ENCODE measurements around the gene MTARC2.

Gene MTARC2

GRCh38 chr1:220798338-220798737 is 50.2 kb downstream of the MTARC2 start:
- Histone ChIP-seq H3K27ac (ENCODE audit: low read depth, low read length) (no peak overlapping the region), H3K4me3 (ENCODE audit: low read length) (no peak overlapping the region), H3K36me3 (ENCODE audit: control insufficient read depth, insufficient read depth, low read length) (no peaks in the 10 kb centered on the region), H3K9ac (ENCODE audit: low read length) (no peak overlapping the region), H3K27me3 (ENCODE audit: control insufficient read depth, insufficient read depth, low read length) (no peaks in the 10 kb centered on the region), H3K4me1 (ENCODE audit: control insufficient read depth, insufficient read depth, low read length) (peaks cover 4% of the 10 kb centered on the region)

- Histone ChIP-seq H3K4me3 (ENCODE audit: low read length) (no peak overlapping the region), H3K4me1 (ENCODE audit: control insufficient read depth, insufficient read depth, low read length) (peaks cover 14% of the 10 kb centered on the region), H3K36me3 (ENCODE audit: control insufficient read depth, insufficient read depth, low read length) (peaks cover 3% of the 10 kb centered on the region), H3K27ac (ENCODE audit: low read depth, low read length) (no peak overlapping the region), H3K27me3 (ENCODE audit: control insufficient read depth, insufficient read depth, low read length) (no peaks in the 10 kb centered on the region), H3K9ac (ENCODE audit: low read length) (no peak overlapping the region)
These were observed 52.1 kb downstream of the MTARC2 start for GRCh38 chr1:220800262-220800661.

- no peak overlapping the region for H3K9ac ChIP-seq (ENCODE audit: low read length)
- peaks cover 3% of the 10 kb centered on the region for H3K36me3 ChIP-seq (ENCODE audit: control insufficient read depth, insufficient read depth, low read length)
- no peaks in the 10 kb centered on the region for H3K27me3 ChIP-seq (ENCODE audit: control insufficient read depth, insufficient read depth, low read length)
- H3K4me3 ChIP-seq (ENCODE audit: low read length) = no peak overlapping the region
- H3K4me1 ChIP-seq (ENCODE audit: control insufficient read depth, insufficient read depth, low read length) = peaks cover 17% of the 10 kb centered on the region
- peak overlapping the region; percentile 79 for H3K27ac ChIP-seq (ENCODE audit: low read depth, low read length)
These were observed 55.5 kb downstream of the MTARC2 start for GRCh38 chr1:220803401-220804201.

GRCh38 chr1:220804202-220804586 is 56.1 kb downstream of the MTARC2 start:
- peaks cover 3% of the 10 kb centered on the region for H3K36me3 ChIP-seq (ENCODE audit: control insufficient read depth, insufficient read depth, low read length)
- H3K4me1 ChIP-seq (ENCODE audit: control insufficient read depth, insufficient read depth, low read length) = peaks cover 23% of the 10 kb centered on the region
- H3K27ac ChIP-seq (ENCODE audit: low read depth, low read length) = peak overlapping the region; percentile 79
- H3K27me3 ChIP-seq (ENCODE audit: control insufficient read depth, insufficient read depth, low read length) = no peaks in the 10 kb centered on the region
- no peak overlapping the region for H3K4me3 ChIP-seq (ENCODE audit: low read length)
- H3K9ac ChIP-seq (ENCODE audit: low read length) = no peak overlapping the region

GRCh38 chr1:220806408-220806807 is 58.3 kb downstream of the MTARC2 start:
- Histone ChIP-seq H3K4me1 (ENCODE audit: control insufficient read depth, insufficient read depth, low read length) (peaks cover 28% of the 10 kb centered on the region), H3K27me3 (ENCODE audit: control insufficient read depth, insufficient read depth, low read length) (no peaks in the 10 kb centered on the region), H3K9ac (ENCODE audit: low read length) (no peak overlapping the region), H3K4me3 (ENCODE audit: low read length) (no peak overlapping the region), H3K36me3 (ENCODE audit: control insufficient read depth, insufficient read depth, low read length) (peaks cover 3% of the 10 kb centered on the region), H3K27ac (ENCODE audit: low read depth, low read length) (no peak overlapping the region)

GRCh38 chr1:220807726-220808125 is 59.6 kb downstream of the MTARC2 start:
- Histone ChIP-seq H3K4me3 (ENCODE audit: low read length) (no peak overlapping the region), H3K27me3 (ENCODE audit: control insufficient read depth, insufficient read depth, low read length) (no peaks in the 10 kb centered on the region), H3K9ac (ENCODE audit: low read length) (no peak overlapping the region), H3K36me3 (ENCODE audit: control insufficient read depth, insufficient read depth, low read length) (peaks cover 3% of the 10 kb centered on the region), H3K4me1 (ENCODE audit: control insufficient read depth, insufficient read depth, low read length) (peaks cover 26% of the 10 kb centered on the region), H3K27ac (ENCODE audit: low read depth, low read length) (no peak overlapping the region)

GRCh38 chr1:220808345-220809186 is 60.4 kb downstream of the MTARC2 start:
- Histone ChIP-seq H3K27me3 (ENCODE audit: control insufficient read depth, insufficient read depth, low read length) (no peaks in the 10 kb centered on the region), H3K4me1 (ENCODE audit: control insufficient read depth, insufficient read depth, low read length) (peaks cover 22% of the 10 kb centered on the region), H3K9ac (ENCODE audit: low read length) (no peak overlapping the region), H3K4me3 (ENCODE audit: low read length) (no peak overlapping the region), H3K27ac (ENCODE audit: low read depth, low read length) (peak overlapping the region; percentile 57), H3K36me3 (ENCODE audit: control insufficient read depth, insufficient read depth, low read length) (peaks cover 6% of the 10 kb centered on the region)

GRCh38 chr1:220809187-220809550 is 61.0 kb downstream of the MTARC2 start:
- Histone ChIP-seq H3K27me3 (ENCODE audit: control insufficient read depth, insufficient read depth, low read length) (no peaks in the 10 kb centered on the region), H3K36me3 (ENCODE audit: control insufficient read depth, insufficient read depth, low read length) (peaks cover 6% of the 10 kb centered on the region), H3K4me3 (ENCODE audit: low read length) (no peak overlapping the region), H3K4me1 (ENCODE audit: control insufficient read depth, insufficient read depth, low read length) (peaks cover 18% of the 10 kb centered on the region), H3K27ac (ENCODE audit: low read depth, low read length) (peak overlapping the region; percentile 57), H3K9ac (ENCODE audit: low read length) (no peak overlapping the region)

GRCh38 chr1:220809704-220810103 is 61.6 kb downstream of the MTARC2 start:
- no peak overlapping the region for H3K27ac ChIP-seq (ENCODE audit: low read depth, low read length)
- H3K36me3 ChIP-seq (ENCODE audit: control insufficient read depth, insufficient read depth, low read length) = peaks cover 6% of the 10 kb centered on the region
- H3K4me1 ChIP-seq (ENCODE audit: control insufficient read depth, insufficient read depth, low read length) = peaks cover 21% of the 10 kb centered on the region
- H3K9ac ChIP-seq (ENCODE audit: low read length) = no peak overlapping the region
- H3K4me3 ChIP-seq (ENCODE audit: low read length) = no peak overlapping the region
- H3K27me3 ChIP-seq (ENCODE audit: control insufficient read depth, insufficient read depth, low read length) = no peaks in the 10 kb centered on the region

GRCh38 chr1:220810179-220810653 is 62.1 kb downstream of the MTARC2 start:
- peak overlapping the region; percentile 37 for H3K4me3 ChIP-seq (ENCODE audit: low read length)
- no peaks in the 10 kb centered on the region for H3K27me3 ChIP-seq (ENCODE audit: control insufficient read depth, insufficient read depth, low read length)
- H3K4me1 ChIP-seq (ENCODE audit: control insufficient read depth, insufficient read depth, low read length) = peaks cover 24% of the 10 kb centered on the region
- peaks cover 4% of the 10 kb centered on the region for H3K36me3 ChIP-seq (ENCODE audit: control insufficient read depth, insufficient read depth, low read length)
- no peak overlapping the region for H3K9ac ChIP-seq (ENCODE audit: low read length)
- peak overlapping the region; percentile 55 for H3K27ac ChIP-seq (ENCODE audit: low read depth, low read length)

GRCh38 chr1:220810963-220811362 is 62.8 kb downstream of the MTARC2 start:
- no peak overlapping the region for H3K27ac ChIP-seq (ENCODE audit: low read depth, low read length)
- no peak overlapping the region for H3K9ac ChIP-seq (ENCODE audit: low read length)
- H3K4me1 ChIP-seq (ENCODE audit: control insufficient read depth, insufficient read depth, low read length) = peaks cover 31% of the 10 kb centered on the region
- H3K36me3 ChIP-seq (ENCODE audit: control insufficient read depth, insufficient read depth, low read length) = peaks cover 4% of the 10 kb centered on the region
- no peak overlapping the region for H3K4me3 ChIP-seq (ENCODE audit: low read length)
- no peaks in the 10 kb centered on the region for H3K27me3 ChIP-seq (ENCODE audit: control insufficient read depth, insufficient read depth, low read length)

- Histone ChIP-seq H3K4me3 (ENCODE audit: low read length) (no peak overlapping the region), H3K4me1 (ENCODE audit: control insufficient read depth, insufficient read depth, low read length) (peaks cover 39% of the 10 kb centered on the region), H3K27ac (ENCODE audit: low read depth, low read length) (no peak overlapping the region), H3K9ac (ENCODE audit: low read length) (no peak overlapping the region), H3K27me3 (ENCODE audit: control insufficient read depth, insufficient read depth, low read length) (no peaks in the 10 kb centered on the region), H3K36me3 (ENCODE audit: control insufficient read depth, insufficient read depth, low read length) (peaks cover 4% of the 10 kb centered on the region)
These were observed 63.6 kb downstream of the MTARC2 start for GRCh38 chr1:220811695-220812094.

Data from rectal smooth muscle tissue (tissue), 1 donor.